GM06990 (cell line): ENCODE data around the gene LYZL1.
"Not testable (repeated sequence)": the region's sequence is repeated elsewhere in the genome, so short reads cannot be mapped to it uniquely, and the experiment has no call there.

ENCODE experiments used
- DNase-seq: peaks from one replicate; pipeline ENCODE4 v3.0.0-alpha.2; 2011; ENCODE audit not compliant: insufficient read length; ENCODE audit errors: extremely low read depth
- H3K27me3 ChIP-seq: replicated peaks from 2 replicates; pipeline ENCODE4 v1.6.0; 2011; ENCODE audit warnings: low read length; ENCODE audit not compliant: control insufficient read depth, insufficient read depth
- H3K36me3 ChIP-seq: 2 replicates; pipeline ENCODE4 v1.5.1; 2011; ENCODE audit warnings: low read length; ENCODE audit not compliant: control insufficient read depth, insufficient read depth
- H3K4me3 ChIP-seq: replicated peaks from 2 replicates; pipeline ENCODE4 v1.5.1; 2011; ENCODE audit warnings: low read depth, mild to moderate bottlenecking, control low read depth, low read length
- CTCF ChIP-seq: IDR thresholded peaks from 2 replicates; pipeline ENCODE4 v1.5.1; 2011; ENCODE audit warnings: low read length, control low read depth, mild to moderate bottlenecking, inconsistent platforms; ENCODE audit not compliant: insufficient read depth, poor library complexity, severe bottlenecking

Gene LYZL1

DNA sequence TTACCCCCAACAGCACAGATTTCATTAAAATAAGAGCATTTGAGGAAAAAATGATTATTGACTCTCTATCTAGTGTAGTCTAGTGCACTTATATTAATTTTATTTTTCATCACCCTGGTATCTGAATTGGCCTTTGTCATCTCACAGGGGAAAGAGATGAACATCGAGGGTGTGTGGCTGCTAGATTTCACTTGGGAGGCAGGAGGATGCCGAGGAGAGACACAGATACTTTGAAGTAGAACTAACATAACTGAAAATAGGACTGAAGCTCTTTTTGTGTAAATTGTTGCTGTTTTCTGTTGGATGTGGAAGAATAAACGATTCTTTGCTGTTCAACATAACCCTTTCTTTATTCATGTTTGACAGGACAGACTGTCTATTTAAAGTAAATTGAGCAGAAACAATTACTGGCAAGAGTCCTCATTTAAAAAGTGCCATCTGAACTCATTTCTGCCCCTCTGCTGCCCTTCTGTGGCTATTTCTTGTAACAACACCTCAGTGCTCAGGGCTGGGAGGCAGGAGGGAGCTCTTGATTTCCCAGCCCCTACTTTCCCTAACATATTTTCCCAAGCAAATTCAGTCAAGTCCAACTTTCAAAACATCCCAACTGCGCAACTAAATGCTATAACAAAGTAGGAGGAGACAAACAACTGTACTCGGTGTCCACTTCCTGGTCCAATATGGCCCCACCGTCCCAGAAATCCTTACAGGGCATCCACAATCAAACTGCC is 15.6 kb downstream of the LYZL1 start:
- peak; percentile 72 for TF ChIP-seq CTCF

GRCh38 chr10:29304995-29305335 is 16.1 kb downstream of the LYZL1 start:
- TF ChIP-seq CTCF = no peak
- Histone ChIP-seq H3K4me3 (no peak overlapping the region), H3K36me3 (no peaks in the 10 kb centered on the region), H3K27me3 (no peaks in the 10 kb centered on the region)
- no peak for DNase-seq

More for the DNA sequence above, 15.6 kb downstream of the LYZL1 start:
- no peak for DNase-seq
- no peaks in the 10 kb centered on the region for H3K27me3 ChIP-seq
- H3K36me3 ChIP-seq = no peaks in the 10 kb centered on the region
- H3K4me3 ChIP-seq = no peak overlapping the region

GRCh38 chr10:29306688-29307087 is 17.8 kb downstream of the LYZL1 start:
- no peak for TF ChIP-seq CTCF
- Histone ChIP-seq H3K27me3 (no peaks in the 10 kb centered on the region), H3K4me3 (no peak overlapping the region), H3K36me3 (no peaks in the 10 kb centered on the region)
- no peak for DNase-seq

DNA sequence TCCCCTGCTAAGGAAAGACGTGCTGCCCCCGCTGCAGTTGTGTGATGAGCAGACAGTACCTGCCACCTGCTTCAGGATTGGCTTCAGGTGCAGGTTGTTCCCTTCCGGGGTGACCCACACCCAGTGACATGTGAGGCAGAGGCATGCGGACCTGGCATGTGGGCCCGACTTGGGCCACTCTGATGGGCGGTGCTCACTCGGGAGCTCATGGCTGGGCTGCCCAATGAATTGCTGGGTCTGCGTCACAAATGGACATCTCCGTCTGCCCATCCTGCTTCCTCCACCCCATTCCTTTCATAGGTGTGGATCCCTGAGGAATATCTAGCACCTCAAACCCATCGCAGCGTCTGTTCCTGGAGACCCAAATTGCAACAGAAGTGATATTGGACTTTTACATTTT is 19.3 kb downstream of the LYZL1 start:
- H3K36me3 ChIP-seq, H3K4me3 ChIP-seq, DNase-seq, H3K27me3 ChIP-seq: not testable (repeated sequence)

DNA sequence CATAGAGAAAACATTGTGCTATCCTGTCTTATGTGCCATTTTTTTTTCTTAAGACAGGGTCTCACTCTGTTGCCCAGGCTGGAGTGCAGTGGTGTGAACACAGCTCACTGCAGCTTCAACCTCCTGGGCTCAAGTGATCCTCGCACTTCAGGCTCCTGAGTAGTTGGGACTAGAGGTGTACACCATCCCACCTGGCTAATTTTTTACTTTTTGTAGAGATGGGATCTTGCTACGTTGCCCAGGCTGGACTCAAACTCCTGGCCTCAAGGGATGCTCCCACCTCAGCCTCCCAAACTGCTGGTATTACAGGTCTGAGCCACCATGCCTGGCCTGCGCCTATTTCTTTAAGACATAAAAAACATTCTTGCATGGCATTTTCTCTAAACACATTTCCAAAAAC is 20.6 kb downstream of the LYZL1 start:
- no peaks in the 10 kb centered on the region for H3K27me3 ChIP-seq
- no peak for TF ChIP-seq CTCF
- DNase-seq = no peak
- no peaks in the 10 kb centered on the region for H3K36me3 ChIP-seq
- H3K4me3 ChIP-seq = no peak overlapping the region

DNA sequence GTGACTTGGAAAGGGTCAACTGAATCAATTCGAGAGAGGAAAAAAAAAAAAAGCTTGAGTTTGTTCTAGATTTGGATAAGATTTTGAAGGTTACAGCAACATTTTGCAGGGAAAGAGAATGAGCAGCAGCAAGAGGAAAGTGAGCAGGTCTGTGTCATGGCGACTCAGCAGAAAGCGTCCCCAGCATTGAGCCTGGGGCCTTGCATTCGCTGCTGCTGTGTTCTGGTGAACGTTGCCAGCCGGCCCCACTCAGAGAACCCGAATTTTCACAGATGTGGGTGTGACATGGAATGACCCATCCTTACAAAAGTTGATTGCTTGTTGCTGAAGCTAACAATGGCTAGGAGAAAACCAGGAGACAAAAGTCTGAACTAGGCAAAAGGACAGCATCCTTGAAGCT is 21.6 kb downstream of the LYZL1 start:
- DNase-seq, H3K4me3 ChIP-seq, H3K36me3 ChIP-seq, H3K27me3 ChIP-seq: not testable (repeated sequence)

GRCh38 chr10:29313071-29313470 is 24.2 kb downstream of the LYZL1 start:
- TF ChIP-seq CTCF = no peak
- no peak for DNase-seq
- H3K4me3 ChIP-seq = no peak overlapping the region
- no peaks in the 10 kb centered on the region for H3K27me3 ChIP-seq
- H3K36me3 ChIP-seq = no peaks in the 10 kb centered on the region
